Activated CD4-positive, alpha-beta T cell treated with anti-CD3 and anti-CD28 coated beads for 36 hours (primary cell): ENCODE results near the gene TSGA10. TPM values are rescaled to one million over a fixed set of nuclear protein-coding genes. Genes with fewer than 3 reads are reported as not detected.

ENCODE experiments used
- ATAC-seq: fragments of 200-7000 bp; cut with Tn5 transposase; one replicate; pipeline ENCODE4 v1.10.0; 2021; ENCODE audit warnings: mild to moderate bottlenecking, moderate library complexity
- CTCF ChIA-PET: fragments of 350-600 bp; sonication (Branson Sonifier 250); formaldehyde crosslinking; loops from one replicate; lab custom pipeline; 2021; ENCODE audit warnings: antibody characterized with exemption; lab: Charles Lee
- POLR2A ChIA-PET: fragments of 350-600 bp; sonication (Branson Sonifier 250); formaldehyde crosslinking; loops from one replicate; lab custom pipeline; 2021; ENCODE audit warnings: antibody characterized with exemption, inconsistent platforms; lab: Charles Lee
- DNase-seq: peaks from one replicate; pipeline ENCODE4 v3.0.0-alpha.2; 2020
- H3K27ac Mint-ChIP-seq: one replicate; pipeline ENCODE4 v1.8.0; 2021; ENCODE audit warnings: mixed read lengths
- H3K27me3 Mint-ChIP-seq: one replicate; pipeline ENCODE4 v1.8.0; 2021; ENCODE audit warnings: mixed read lengths
- H3K36me3 Mint-ChIP-seq: one replicate; pipeline ENCODE4 v1.8.0; 2021; ENCODE audit warnings: low read depth, mixed read lengths
- H3K4me1 Mint-ChIP-seq: one replicate; pipeline ENCODE4 v1.8.0; 2021; ENCODE audit warnings: mixed read lengths
- H3K4me3 Mint-ChIP-seq: one replicate; pipeline ENCODE4 v1.8.0; 2021; ENCODE audit warnings: mild to moderate bottlenecking, moderate library complexity, mixed read lengths
- H3K9me3 Mint-ChIP-seq: one replicate; pipeline ENCODE4 v1.8.0; 2021; ENCODE audit warnings: low read depth, mixed read lengths
- intact Hi-C, 2 experiments: fragments of 100-400 bp; cut with DNase I in 1 of 2; cut with micrococcal nuclease in 1 of 2; formaldehyde crosslinking; loops; one replicate each; pipeline versions ENCODE4 v1.14.2 to v1.15.1; 2022 to 2024; cut with DNase I, micrococcal nuclease
- total RNA-seq, 2 experiments: library from RNA; stranded (reverse); gene quantifications; one replicate each; pipeline ENCODE4 v1.2.3, GENCODE V29; 2021

The TSGA10 gene
- total RNA-seq, 2 experiments from 2014 or later: 6.4 to 9.4 TPM

DNA sequence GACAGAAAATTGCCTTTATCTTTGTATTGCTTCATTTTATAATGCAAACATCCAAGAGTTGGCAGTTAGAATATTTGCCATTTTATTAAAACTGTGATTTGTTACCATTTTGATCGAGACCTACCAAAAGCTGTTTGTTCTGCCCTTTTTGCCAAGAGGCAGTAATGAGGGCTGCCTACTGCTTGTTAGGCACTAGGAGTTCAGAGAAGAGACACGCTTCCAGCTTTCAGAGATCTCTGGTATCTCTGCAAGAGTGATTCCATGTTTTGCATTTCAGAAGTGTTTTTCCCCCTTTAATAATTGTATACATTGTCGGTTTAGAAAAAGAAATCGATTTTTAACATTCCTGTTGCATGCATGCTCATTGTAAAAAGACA lies 26.9 kb upstream of the TSGA10 start:
- Mint-ChIP-seq H3K27me3 (no peaks in the 10 kb centered on the region), H3K27ac (peak overlapping the region; percentile 99), H3K4me1 (peaks cover 57% of the 10 kb centered on the region), H3K4me3 (peak overlapping the region; percentile 96), H3K36me3 (peaks cover 21% of the 10 kb centered on the region), H3K9me3 (no peaks in the 10 kb centered on the region)
- ChIA-PET POLR2A (no interaction called here), CTCF (interaction anchor here (1.0 to 3.3 kb wide), 3 partner anchors 13 to 532 kb away, joined by 3 to 19 read pairs (median 5); partner anchors contain the start of genes LIPT1 and TSGA10)
- DNase-seq (no peak), ATAC-seq (no peak)
- intact Hi-C loops: loop anchor here (1.0 to 5.0 kb wide), 8 partner anchors 26 to 573 kb away; partner anchors contain the start of genes TXNDC9 (in 2 of the 2), C2orf15 (in 1 of the 2), COA5 (in 1 of the 2) and REV1 (in 1 of the 2)

GRCh38 chr2:99180755-99181623 lies 26.2 kb upstream of the TSGA10 start, which contains the start of the genes MITD1 and MRPL30:
Gene MITD1 (minus strand): TSS chr2:99181058. CDS start chr2:99180981, 77 bp downstream.
Gene MRPL30 (plus strand): TSS chr2:99181184. CDS start chr2:99186204, 5,020 bp downstream.
- peak; percentile 93 for DNase-seq
- ATAC-seq: peak; percentile 93
- peak within 1 kb of the TSS; percentile 99 for H3K27ac Mint-ChIP-seq
- peaks cover 21% of the 10 kb centered on the region for H3K36me3 Mint-ChIP-seq
- no peaks in the 10 kb centered on the region for H3K9me3 Mint-ChIP-seq
- H3K27me3 Mint-ChIP-seq: no peaks in the 10 kb centered on the region
- ChIA-PET POLR2A (interaction anchor here (0.9 to 1.3 kb wide), 3 partner anchors 26 to 155 kb away, joined by 3 to 5 read pairs (median 4); partner anchors contain the start of genes LIPT1, TSGA10 and TXNDC9), CTCF (interaction anchor here (0.6 to 3.3 kb wide), 13 partner anchors 9 to 531 kb away, joined by 3 to 19 read pairs (median 4); partner anchors contain the start of genes C2orf15, EIF5B, LIPT1 and TSGA10)
- intact Hi-C loops: loop anchor here (1.0 to 5.0 kb wide), 8 partner anchors 26 to 573 kb away; partner anchors contain the start of genes C2orf15 (in 2 of the 2), TXNDC9 (in 2 of the 2), COA5 (in 1 of the 2) and REV1 (in 1 of the 2)
- H3K4me1 Mint-ChIP-seq: peaks cover 57% of the 10 kb centered on the region
- H3K4me3 Mint-ChIP-seq: peak within 1 kb of the TSS; percentile 96

DNA sequence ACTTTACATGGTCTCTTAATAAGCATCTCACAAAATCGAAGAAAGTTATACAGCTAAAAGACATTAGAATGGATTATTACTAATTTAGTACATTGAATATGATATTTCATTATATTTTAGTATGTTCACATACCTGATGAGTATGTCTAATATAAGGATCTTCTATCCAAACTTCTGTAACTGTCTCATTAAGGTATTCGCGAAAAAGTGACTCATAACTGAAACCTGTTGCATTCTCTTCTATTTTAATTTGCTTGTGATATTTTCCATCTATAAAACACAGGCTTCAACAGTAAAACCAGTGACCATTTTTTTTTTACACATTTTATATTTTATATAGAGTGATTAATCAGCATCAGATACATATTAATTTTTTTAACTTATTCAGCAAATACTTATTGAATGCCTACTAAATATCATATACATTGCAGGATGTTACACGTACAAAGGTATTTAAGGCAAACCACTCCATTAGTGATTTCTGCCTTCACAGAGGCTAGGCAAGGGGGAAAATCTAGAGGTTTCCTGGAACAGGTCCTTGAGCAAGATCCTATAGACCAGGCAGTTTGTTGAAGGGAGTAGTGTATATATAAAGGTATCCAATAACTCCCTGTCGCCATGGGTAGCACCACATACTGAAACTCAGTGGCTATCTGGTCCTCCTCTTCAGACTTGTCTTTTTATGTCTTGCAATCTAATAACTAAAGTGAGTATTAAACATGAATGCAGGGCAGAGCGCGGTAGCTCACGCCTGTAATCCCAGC lies 16.8 kb upstream of the TSGA10 start:
- POLR2A ChIA-PET: no interaction called here
- CTCF ChIA-PET: interaction anchor here (1.2 to 1.3 kb wide), 2 partner anchors 9 to 14 kb away, joined by 3 read pairs; partner anchors contain the start of genes MITD1 and MRPL30

DNA sequence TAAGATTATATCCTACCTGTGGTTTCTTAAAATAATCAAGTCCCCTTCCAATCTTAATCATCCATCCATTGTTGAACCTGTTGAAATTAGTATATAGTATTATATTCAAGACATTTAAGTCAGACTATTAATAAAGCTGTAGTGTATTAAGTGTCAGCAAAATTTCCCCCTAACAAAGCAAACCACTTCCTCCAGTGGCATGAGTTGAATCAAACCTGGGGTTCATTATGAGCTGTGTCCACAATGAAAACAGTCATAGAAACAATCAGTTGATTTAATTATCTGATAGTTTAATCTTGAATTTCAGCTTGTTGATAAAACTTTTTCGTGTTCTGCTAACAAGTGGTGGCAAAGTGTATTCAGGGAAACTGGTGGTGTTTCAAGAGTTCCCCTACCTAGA lies 14.8 kb upstream of the TSGA10 start:
- no peak overlapping the region for H3K27ac Mint-ChIP-seq
- H3K36me3 Mint-ChIP-seq: peaks cover 56% of the 10 kb centered on the region
- H3K27me3 Mint-ChIP-seq: no peaks in the 10 kb centered on the region
- peaks cover 23% of the 10 kb centered on the region for H3K4me1 Mint-ChIP-seq
- CTCF ChIA-PET: interaction anchor here (0.8 to 4.5 kb wide), 2 partner anchors 11 to 34 kb away, joined by 3 to 19 read pairs; partner anchors contain the start of genes MITD1 and MRPL30
- no peaks in the 10 kb centered on the region for H3K9me3 Mint-ChIP-seq
- no peak overlapping the region for H3K4me3 Mint-ChIP-seq
- POLR2A ChIA-PET: no interaction called here
- DNase-seq (no peak), ATAC-seq (no peak)
- intact Hi-C loops: no loop called here

More for the DNA sequence above, 16.8 kb upstream of the TSGA10 start:
- H3K9me3 Mint-ChIP-seq: no peaks in the 10 kb centered on the region
- peak; percentile 51 for ATAC-seq
- no peak for DNase-seq
- peaks cover 30% of the 10 kb centered on the region for H3K4me1 Mint-ChIP-seq
- intact Hi-C loops: no loop called here
- H3K27ac Mint-ChIP-seq: peak overlapping the region; percentile 77
- H3K27me3 Mint-ChIP-seq: no peaks in the 10 kb centered on the region
- H3K36me3 Mint-ChIP-seq: peaks cover 54% of the 10 kb centered on the region
- no peak overlapping the region for H3K4me3 Mint-ChIP-seq

GRCh38 chr2:99166218-99166617 lies 11.5 kb upstream of the TSGA10 start:
- peaks cover 48% of the 10 kb centered on the region for H3K36me3 Mint-ChIP-seq
- DNase-seq: no peak
- no peaks in the 10 kb centered on the region for H3K27me3 Mint-ChIP-seq
- H3K4me1 Mint-ChIP-seq: peaks cover 12% of the 10 kb centered on the region
- ChIA-PET CTCF (interaction anchor here (0.6 to 4.5 kb wide), 4 partner anchors 11 to 88 kb away, joined by 3 to 19 read pairs (median 6); partner anchors contain the start of genes MITD1 and MRPL30), POLR2A (no interaction called here)
- no peak overlapping the region for H3K4me3 Mint-ChIP-seq
- intact Hi-C loops: no loop called here
- no peak overlapping the region for H3K27ac Mint-ChIP-seq
- no peak for ATAC-seq
- no peaks in the 10 kb centered on the region for H3K9me3 Mint-ChIP-seq

DNA sequence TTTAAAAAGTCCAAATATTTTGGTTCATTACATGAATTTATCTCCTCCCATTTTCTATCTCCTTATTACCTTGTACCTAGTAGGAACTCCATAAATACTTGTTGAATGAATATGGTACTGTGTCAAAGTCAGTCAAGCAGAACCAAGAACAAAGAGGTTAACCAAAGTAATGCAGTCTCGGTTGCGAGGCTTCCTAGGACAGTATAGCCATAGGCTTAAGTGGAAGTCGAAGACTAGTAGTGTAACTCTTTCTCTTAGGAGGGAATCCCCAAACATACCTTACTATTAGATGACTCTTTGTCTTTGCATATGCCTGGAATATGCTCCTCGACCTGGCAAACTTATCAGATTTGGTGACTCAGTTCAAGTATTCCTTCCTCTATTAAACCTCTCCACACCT lies 4.9 kb upstream of the TSGA10 start:
- ChIA-PET CTCF (interaction anchor here (1.1 kb wide), 1 partner anchor 225 kb away, joined by 3 read pairs; no protein-coding TSS in a partner anchor), POLR2A (interaction anchor here (0.5 kb wide), 1 partner anchor 467 kb away, joined by 4 read pairs; no protein-coding TSS in a partner anchor)
- Mint-ChIP-seq H3K4me3 (no peak overlapping the region), H3K9me3 (no peaks in the 10 kb centered on the region), H3K4me1 (peaks cover 28% of the 10 kb centered on the region), H3K36me3 (peaks cover 28% of the 10 kb centered on the region), H3K27me3 (no peaks in the 10 kb centered on the region), H3K27ac (peak overlapping the region; percentile 43)
- no peak for ATAC-seq
- intact Hi-C loops: loop anchor here (10.0 kb wide), 3 partner anchors 325 to 1165 kb away; partner anchors contain the start of gene TMEM131 (in 1 of the 2)
- no peak for DNase-seq

DNA sequence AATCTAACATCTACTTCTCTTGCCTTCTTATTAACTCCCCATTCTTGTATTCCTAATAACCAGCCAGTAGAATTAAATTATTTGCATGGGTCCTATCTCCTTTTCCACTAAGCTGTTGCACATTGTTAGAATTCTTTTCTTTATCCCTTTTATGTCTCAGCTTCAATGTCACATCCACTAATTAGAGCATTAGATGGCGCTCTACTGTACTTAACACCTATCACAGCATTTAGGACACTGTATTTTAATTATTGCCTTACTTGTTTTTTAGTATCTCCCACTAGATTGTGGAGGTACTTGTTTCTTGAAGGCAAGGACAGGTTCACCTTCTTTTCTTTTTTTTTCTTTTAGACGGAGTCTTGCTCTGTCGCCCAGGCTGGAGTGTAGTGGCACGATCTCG lies 3.9 kb upstream of the TSGA10 start:
- CTCF ChIA-PET: interaction anchor here (0.8 to 1.1 kb wide), 3 partner anchors 10 to 226 kb away, joined by 3 read pairs; partner anchors contain the start of genes MITD1 and MRPL30

DNA sequence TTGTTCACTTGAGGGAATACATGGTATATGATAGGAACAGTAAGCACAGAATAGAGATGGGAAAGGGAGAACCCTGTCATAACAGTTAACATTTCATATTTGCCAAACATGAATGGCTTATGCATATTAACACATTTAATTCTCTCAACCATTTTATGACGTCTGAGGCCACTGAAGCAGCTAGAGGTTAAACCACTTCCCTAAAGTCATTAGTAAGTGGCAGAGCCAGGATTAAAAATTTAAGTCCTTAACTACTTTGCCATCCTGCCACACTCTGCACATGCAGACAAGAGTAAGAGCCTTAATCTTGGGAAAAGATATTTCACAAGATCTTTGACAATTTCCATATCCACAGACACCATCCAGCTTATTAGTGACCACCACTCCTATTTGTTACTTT lies 2.1 kb upstream of the TSGA10 start:
- Mint-ChIP-seq H3K9me3 (no peaks in the 10 kb centered on the region), H3K27me3 (no peaks in the 10 kb centered on the region), H3K36me3 (peaks cover 18% of the 10 kb centered on the region), H3K27ac (peak overlapping the region; percentile 40), H3K4me3 (no peak overlapping the region), H3K4me1 (peaks cover 28% of the 10 kb centered on the region)
- ATAC-seq: no peak
- ChIA-PET POLR2A (no interaction called here), CTCF (interaction anchor here (0.7 to 1.3 kb wide), 4 partner anchors 14 to 191 kb away, joined by 3 read pairs; partner anchors contain the start of gene EIF5B)
- intact Hi-C loops: loop anchor here (10.0 kb wide), 3 partner anchors 328 to 1162 kb away; partner anchors contain the start of gene TMEM131 (in 1 of the 2)
- no peak for DNase-seq

More for the DNA sequence above, 3.9 kb upstream of the TSGA10 start:
- POLR2A ChIA-PET: no interaction called here
- DNase-seq (no peak), ATAC-seq (no peak)
- Mint-ChIP-seq H3K27ac (no peak overlapping the region), H3K27me3 (no peaks in the 10 kb centered on the region), H3K9me3 (no peaks in the 10 kb centered on the region), H3K4me1 (peaks cover 28% of the 10 kb centered on the region), H3K36me3 (peaks cover 24% of the 10 kb centered on the region), H3K4me3 (no peak overlapping the region)
- intact Hi-C loops: loop anchor here (10.0 kb wide), 3 partner anchors 326 to 1164 kb away; partner anchors contain the start of gene TMEM131 (in 1 of the 2)

DNA sequence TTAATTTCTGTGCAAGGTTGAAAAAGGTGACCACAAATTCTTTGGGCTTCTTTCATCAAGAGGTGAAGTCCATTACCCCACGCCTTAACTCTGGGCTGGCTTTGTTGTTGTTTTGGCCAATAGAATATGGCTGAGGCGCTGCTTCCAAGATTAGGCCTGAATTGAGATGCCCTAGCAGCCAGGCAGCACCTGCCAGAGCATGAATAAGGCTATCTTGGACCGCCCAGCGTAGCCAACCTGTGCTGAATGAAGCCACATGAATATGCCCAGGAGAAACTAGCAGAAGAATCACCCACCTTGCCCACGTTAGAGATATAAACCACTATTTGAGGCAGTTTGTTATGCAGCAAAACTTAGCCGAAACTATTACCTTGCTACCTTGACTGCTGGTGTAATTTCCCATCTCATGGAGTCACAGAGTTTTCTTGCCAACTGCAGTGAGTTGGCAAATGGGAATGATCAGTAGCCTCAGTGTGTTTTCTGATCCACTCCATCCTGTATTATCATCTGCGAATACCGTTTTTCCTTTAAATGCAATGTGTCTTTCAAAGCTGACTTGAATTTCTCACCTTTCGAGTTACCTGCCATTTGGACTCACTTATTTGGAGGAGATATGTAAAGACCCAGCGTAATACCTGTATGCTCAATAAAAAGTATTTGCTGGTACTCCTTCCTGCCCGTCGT lies 679 bp downstream of the TSGA10 start:
- no peaks in the 10 kb centered on the region for H3K27me3 Mint-ChIP-seq
- ChIA-PET CTCF (interaction anchor here (0.6 to 1.7 kb wide), 4 partner anchors 26 to 1437 kb away, joined by 3 to 5 read pairs (median 4); partner anchors contain the start of genes MITD1 and MRPL30), POLR2A (interaction anchor here (0.9 to 2.3 kb wide), 4 partner anchors 13 to 184 kb away, joined by 4 to 15 read pairs (median 6); partner anchors contain the start of genes C2orf15 and EIF5B)
- ATAC-seq (no peak), DNase-seq (no peak)
- H3K4me3 Mint-ChIP-seq: no peak overlapping the region
- peaks cover 32% of the 10 kb centered on the region for H3K4me1 Mint-ChIP-seq
- no peaks in the 10 kb centered on the region for H3K9me3 Mint-ChIP-seq
- peak overlapping the region; percentile 93 for H3K27ac Mint-ChIP-seq
- H3K36me3 Mint-ChIP-seq: peaks cover 21% of the 10 kb centered on the region
- intact Hi-C loops: loop anchor here (1.0 to 10.0 kb wide), 4 partner anchors 13 to 1159 kb away; partner anchors contain the start of genes C2orf15 (in 2 of the 2) and TMEM131 (in 1 of the 2)
